Liver (tissue), 9 donors: ENCODE data around the gene POLN. TPM values are rescaled to one million over a fixed set of nuclear protein-coding genes. Genes with fewer than 3 reads are reported as not detected.

Source experiments
- DNase-seq: peaks from one replicate; pipeline ENCODE4 v3.0.0-alpha.2; 2017; ENCODE audit warnings: low spot score
- H3K27ac ChIP-seq, 2 donors: one replicate each; pipeline ENCODE4 v1.7.0; 2013; ENCODE audit warnings: inconsistent platforms in 2 of 2, low read length in 2 of 2, control low read depth in 1 of 2, low read depth in 1 of 2, mild to moderate bottlenecking in 1 of 2
- H3K27me3 ChIP-seq, 4 donors: one replicate each; pipeline versions ENCODE4 v1.6.1 to v1.7.0; 2013; ENCODE audit warnings: low read length in 3 of 4, inconsistent platforms in 1 of 4, mild to moderate bottlenecking in 1 of 4, moderate library complexity in 1 of 4; ENCODE audit not compliant: control insufficient read depth in 4 of 4, insufficient read depth in 4 of 4
- H3K36me3 ChIP-seq, 4 donors: one replicate each; pipeline versions ENCODE4 v1.6.1 to v1.7.0; 2013; ENCODE audit warnings: low read length in 3 of 4, mild to moderate bottlenecking in 3 of 4, low read depth in 1 of 4, moderate library complexity in 1 of 4; ENCODE audit not compliant: control insufficient read depth in 4 of 4, insufficient read depth in 3 of 4
- H3K4me1 ChIP-seq, 4 donors: one replicate each; pipeline versions ENCODE4 v1.6.1 to v1.7.0; 2013; ENCODE audit warnings: low read length in 3 of 4, mild to moderate bottlenecking in 3 of 4, moderate library complexity in 1 of 4; ENCODE audit not compliant: control insufficient read depth in 4 of 4, insufficient read depth in 4 of 4
- H3K4me3 ChIP-seq, 3 donors: one replicate each; pipeline versions ENCODE4 v1.6.1 to v1.7.0; 2013; ENCODE audit warnings: low read length in 3 of 3, control low read depth in 1 of 3, low read depth in 1 of 3, mild to moderate bottlenecking in 1 of 3
- H3K9ac ChIP-seq, 2 donors: one replicate each; pipeline ENCODE4 v1.7.0; 2013; ENCODE audit warnings: low read length in 2 of 2, mild to moderate bottlenecking in 2 of 2, moderate library complexity in 2 of 2, control low read depth in 1 of 2, low read depth in 1 of 2
- H3K9me3 ChIP-seq, 4 donors: one replicate each; pipeline versions ENCODE4 v1.6.1 to v1.7.0; 2013; ENCODE audit warnings: low read length in 3 of 4; ENCODE audit not compliant: control insufficient read depth in 4 of 4
- ATF3 ChIP-seq: IDR thresholded peaks from 2 replicates; pipeline ENCODE4 v1.6.1; 2016; ENCODE audit warnings: antibody characterized with exemption
- CTCF ChIP-seq: fragments of 150-350 bp; IDR thresholded peaks from 2 replicates; pipeline ENCODE4 v1.5.1; 2017; ENCODE audit warnings: improper control_type of control experiment, low read depth, low read length; ENCODE audit not compliant: missing input control
- EGR1 ChIP-seq, 2 donors: IDR thresholded peaks; 2 replicates each; pipeline ENCODE4 v1.6.1; 2016 to 2018; ENCODE audit warnings: antibody characterized with exemption in 2 of 2, low read depth in 2 of 2
- FOXA1 ChIP-seq: IDR thresholded peaks from 2 replicates; pipeline ENCODE4 v1.6.1; 2016; ENCODE audit warnings: antibody characterized with exemption
- FOXA2 ChIP-seq: IDR thresholded peaks from 2 replicates; pipeline ENCODE4 v1.6.1; 2016; ENCODE audit warnings: antibody characterized with exemption
- GABPA ChIP-seq, 2 donors: IDR thresholded peaks in 1 of 2; conservative IDR thresholded peaks in 1 of 2; 2 replicates each; pipeline ENCODE4 v1.6.1; 2016; ENCODE audit warnings: antibody characterized with exemption in 2 of 2, mild to moderate bottlenecking in 1 of 2, moderate library complexity in 1 of 2
- HNF4A ChIP-seq, 2 donors: conservative IDR thresholded peaks; 2 replicates each; pipeline ENCODE4 v1.6.1; 2016; ENCODE audit warnings: antibody characterized with exemption in 2 of 2, mild to moderate bottlenecking in 2 of 2
- HNF4G ChIP-seq: IDR thresholded peaks from 2 replicates; pipeline ENCODE4 v1.6.1; 2016; ENCODE audit warnings: antibody characterized with exemption
- JUND ChIP-seq, 2 donors: IDR thresholded peaks; 2 replicates each; pipeline ENCODE4 v1.6.1; 2016; ENCODE audit warnings: antibody characterized with exemption in 2 of 2
- MAX ChIP-seq: IDR thresholded peaks from 2 replicates; pipeline ENCODE4 v1.6.1; 2016; ENCODE audit warnings: antibody characterized with exemption
- NR2F2 ChIP-seq: IDR thresholded peaks from 2 replicates; pipeline ENCODE4 v1.6.1; 2016; ENCODE audit warnings: antibody characterized with exemption
- RAD21 ChIP-seq, 2 donors: IDR thresholded peaks; 2 replicates each; pipeline ENCODE4 v1.6.1; 2016; ENCODE audit warnings: antibody characterized with exemption in 2 of 2, mild to moderate bottlenecking in 2 of 2
- REST ChIP-seq: IDR thresholded peaks from 2 replicates; pipeline ENCODE4 v1.6.1; 2016; ENCODE audit warnings: antibody characterized with exemption, mild to moderate bottlenecking
- RXRA ChIP-seq, 2 donors: IDR thresholded peaks; 2 replicates each; pipeline ENCODE4 v1.6.1; 2017 to 2018; ENCODE audit warnings: antibody characterized with exemption in 2 of 2, mild to moderate bottlenecking in 1 of 2
- SP1 ChIP-seq: IDR thresholded peaks from 2 replicates; pipeline ENCODE4 v1.6.1; 2018; ENCODE audit warnings: antibody characterized with exemption, mild to moderate bottlenecking
- TAF1 ChIP-seq: conservative IDR thresholded peaks from 2 replicates; pipeline ENCODE4 v1.6.1; 2016; ENCODE audit warnings: antibody characterized with exemption, mild to moderate bottlenecking
- YY1 ChIP-seq: IDR thresholded peaks from 2 replicates; pipeline ENCODE4 v1.6.1; 2016; ENCODE audit warnings: antibody characterized with exemption, mild to moderate bottlenecking
- WGBS: extraction: QIAGEN DNeasy Blood & Tissue Kit; methylation state at CpG from one replicate; pipeline ENCODE4 v1.1.7; 2013; 5-methylcytosine and 5-hydroxymethylcytosine counted together
- polyA plus RNA-seq, 2 donors: library from polyadenylated mRNA; stranded (reverse) in 1 of 2; unstranded in 1 of 2; fragments of 200-250 nt in 1 of 2; fragments of >200 nt in 1 of 2; fragmentation: Nextera tagmentation in 1 of 2; extraction: Ambion mirVana in 1 of 2; gene quantifications; one replicate each; pipeline versions ENCODE4 v1.2.1 to v1.2.3, GENCODE V29; 2013 to 2015
- total RNA-seq, 2 donors: library from RNA; depleted of rRNA; stranded (reverse); fragments of >200 nt; gene quantifications; one replicate each; pipeline ENCODE4 v1.2.3, GENCODE V29; 2014
- donor health status: healthy.
- donor health status: healthy.
- donor health status: healthy.
- donor health status: healthy.
- donor health status: healthy.

POLN gene
- total and polyA plus RNA-seq, 4 donors, result 0.44 to 2.3 (median 1.4) TPM

GRCh38 chr4:2287594-2287915, 45.6 kb upstream of the POLN start:
- no peak overlapping the region for H3K27ac ChIP-seq
- no peaks in the 10 kb centered on the region for H3K36me3 ChIP-seq
- no peak for DNase-seq
- H3K27me3 ChIP-seq, result no peaks in the 10 kb centered on the region
- 91% methylated on average over 9 of the region's 9 CpGs for WGBS
- no peaks in the 10 kb centered on the region for H3K9me3 ChIP-seq
- H3K9ac ChIP-seq, result no peak overlapping the region
- no peak for TF ChIP-seq FOXA2
- no peak for TF ChIP-seq RXRA (IDR thresholded peaks at IDR 0.05)
- no peak for TF ChIP-seq JUND (IDR thresholded peaks at IDR 0.05)
- no peak for TF ChIP-seq RAD21 (IDR thresholded peaks at IDR 0.05)
- no peak for TF ChIP-seq TAF1
- no peak overlapping the region for H3K4me3 ChIP-seq
- H3K4me1 ChIP-seq, result no peaks in the 10 kb centered on the region

GRCh38 chr4:2286904-2287593, 45.1 kb upstream of the POLN start:
- TF ChIP-seq EGR1 (IDR thresholded peaks at IDR 0.05; ENCODE audit: low read depth in 2 of 2) (no peak), FOXA2 (no peak), GABPA (IDR thresholded peaks at IDR 0.05 in 1 of 2, conservative IDR thresholded peaks at IDR 0.05 in 1 of 2) (no peak), NR2F2 (no peak), FOXA1 (no peak), MAX (no peak), ATF3 (no peak), YY1 (no peak), JUND (IDR thresholded peaks at IDR 0.05) (no peak), HNF4A (conservative IDR thresholded peaks at IDR 0.05) (no peak), TAF1 (no peak), CTCF (no peak), SP1 (no peak)
- no peaks in the 10 kb centered on the region for H3K36me3 ChIP-seq
- no peak for DNase-seq
- 91% methylated on average over 19 of the region's 19 CpGs for WGBS
- H3K4me3 ChIP-seq, result no peak overlapping the region
- no peak overlapping the region for H3K9ac ChIP-seq
- no peaks in the 10 kb centered on the region for H3K4me1 ChIP-seq
- H3K9me3 ChIP-seq, result no peaks in the 10 kb centered on the region
- no peak overlapping the region for H3K27ac ChIP-seq
- H3K27me3 ChIP-seq, result no peaks in the 10 kb centered on the region

GRCh38 chr4:2285613-2286381, 43.9 kb upstream of the POLN start:
- H3K36me3 ChIP-seq, result no peaks in the 10 kb centered on the region
- no peaks in the 10 kb centered on the region for H3K4me1 ChIP-seq
- no peak overlapping the region for H3K9ac ChIP-seq
- no peak for DNase-seq
- no peaks in the 10 kb centered on the region for H3K9me3 ChIP-seq
- no peak overlapping the region for H3K4me3 ChIP-seq
- no peak overlapping the region for H3K27ac ChIP-seq
- no peaks in the 10 kb centered on the region for H3K27me3 ChIP-seq
- 90% methylated on average over 27 of the region's 27 CpGs for WGBS
- TF ChIP-seq GABPA (IDR thresholded peaks at IDR 0.05 in 1 of 2, conservative IDR thresholded peaks at IDR 0.05 in 1 of 2) (no peak), YY1 (no peak), RXRA (IDR thresholded peaks at IDR 0.05) (no peak), HNF4G (no peak), FOXA2 (no peak), CTCF (no peak), RAD21 (IDR thresholded peaks at IDR 0.05) (no peak), JUND (IDR thresholded peaks at IDR 0.05) (no peak), MAX (no peak), HNF4A (conservative IDR thresholded peaks at IDR 0.05) (no peak), EGR1 (IDR thresholded peaks at IDR 0.05; ENCODE audit: low read depth in 2 of 2) (no peak), REST (no peak)
